PFSK-1 (cell line): ENCODE measurements around the gene MICU1.

Experiments used
- FOXP2 ChIP-seq: optimal IDR thresholded peaks from 2 replicates; pipeline ENCODE3; 2011; ENCODE audit warnings: borderline replicate concordance, control low read depth, inconsistent platforms; ENCODE audit not compliant: insufficient read depth; ENCODE audit errors: extremely low read length, extremely low read depth
- POLR2AphosphoS5 ChIP-seq: IDR thresholded peaks from 2 replicates; pipeline ENCODE4 v1.6.1; 2012; ENCODE audit warnings: low read depth, mild to moderate bottlenecking, control low read depth, low read length, moderate library complexity
- REST ChIP-seq, 2 experiments: IDR thresholded peaks; 2 replicates each; pipeline versions ENCODE4 v1.6.1 to v1.8.0; 2011 to 2012; ENCODE audit warnings: low read depth in 2 of 2, low read length in 2 of 2, control low read depth in 1 of 2, inconsistent platforms in 1 of 2, mild to moderate bottlenecking in 1 of 2, moderate library complexity in 1 of 2; ENCODE audit not compliant: insufficient read depth in 1 of 2
- SIN3A ChIP-seq: IDR thresholded peaks from 2 replicates; pipeline ENCODE4 v1.6.1; 2012; ENCODE audit warnings: mild to moderate bottlenecking, low read length, moderate library complexity, borderline replicate concordance; ENCODE audit not compliant: insufficient read depth
- TAF1 ChIP-seq: IDR thresholded peaks from 2 replicates; pipeline ENCODE4 v1.6.1; 2012; ENCODE audit warnings: low read length, control low read depth, borderline replicate concordance; ENCODE audit not compliant: insufficient read depth

GRCh38 chr10:72322030-72322279, 303.9 kb downstream of the MICU1 start:
- TF ChIP-seq POLR2AphosphoS5 (no peak), TAF1 (no peak), SIN3A (no peak), REST (IDR thresholded peaks at IDR 0.05; ENCODE audit: insufficient read depth in 1 of 2, low read depth in 2 of 2, low read length in 2 of 2) (no peak), FOXP2 (no peak)
